GM13976 (cell line): ENCODE measurements around the gene BTG4.

Source experiments
- DNase-seq: peaks from one replicate; pipeline ENCODE4 v3.0.0; 2012; ENCODE audit warnings: low spot score
- in situ Hi-C: fragments of 300-500 bp; cut with MboI; formaldehyde crosslinking; loops from one replicate; pipeline ENCODE4 v1.12.0; 2022; ENCODE audit warnings: low sequenced_read_pairs, mixed read lengths, inconsistent platforms; ENCODE audit not compliant: unreplicated experiment
- TF ChIP-seq, protein P1 (sequence below): IDR thresholded peaks from 2 replicates; pipeline ENCODE4 v1.5.1; 2012; ENCODE audit warnings: borderline replicate concordance, mild to moderate bottlenecking; ENCODE audit not compliant: insufficient read depth; ENCODE audit errors: extremely low read depth, missing control alignments, control extremely low read depth

The BTG4 gene

DNA sequence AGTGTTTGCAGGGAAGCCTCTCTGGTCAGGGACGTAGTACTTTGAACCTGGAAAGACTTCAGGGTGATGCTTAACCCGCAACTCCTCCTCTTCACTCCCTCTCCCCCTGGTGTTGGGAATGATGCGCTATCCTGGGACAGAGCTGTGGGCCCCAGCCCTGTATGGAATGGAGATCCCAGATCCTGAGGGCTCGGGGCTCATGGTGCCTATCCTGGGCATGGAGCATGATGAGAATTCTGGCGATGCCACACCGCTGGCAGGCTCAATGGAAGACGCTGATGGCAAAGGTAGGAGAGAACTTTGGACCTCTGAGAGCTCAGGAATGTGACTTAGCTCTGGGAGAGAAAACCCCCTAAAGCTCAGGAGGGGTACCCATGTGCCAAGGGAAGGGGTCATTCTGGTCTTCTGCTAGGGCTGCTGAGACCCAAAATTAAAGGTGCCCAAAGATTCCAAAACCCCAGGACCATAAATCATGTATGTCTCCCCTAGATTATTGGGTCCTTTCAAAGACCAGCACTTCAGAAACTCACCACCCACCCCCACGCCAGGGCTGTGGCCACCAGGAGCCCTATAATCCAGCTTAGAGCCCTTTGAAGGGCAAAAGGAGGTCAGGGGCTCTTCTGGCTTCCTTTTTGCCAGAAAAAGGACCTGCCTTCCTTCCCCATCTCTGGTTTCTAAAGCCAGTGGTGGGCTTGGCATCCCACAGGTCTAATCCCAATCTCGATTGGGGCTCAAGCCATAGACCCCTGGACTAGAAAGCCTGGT, 52.5 kb downstream of the BTG4 start:
- TF ChIP-seq, protein P1, sequence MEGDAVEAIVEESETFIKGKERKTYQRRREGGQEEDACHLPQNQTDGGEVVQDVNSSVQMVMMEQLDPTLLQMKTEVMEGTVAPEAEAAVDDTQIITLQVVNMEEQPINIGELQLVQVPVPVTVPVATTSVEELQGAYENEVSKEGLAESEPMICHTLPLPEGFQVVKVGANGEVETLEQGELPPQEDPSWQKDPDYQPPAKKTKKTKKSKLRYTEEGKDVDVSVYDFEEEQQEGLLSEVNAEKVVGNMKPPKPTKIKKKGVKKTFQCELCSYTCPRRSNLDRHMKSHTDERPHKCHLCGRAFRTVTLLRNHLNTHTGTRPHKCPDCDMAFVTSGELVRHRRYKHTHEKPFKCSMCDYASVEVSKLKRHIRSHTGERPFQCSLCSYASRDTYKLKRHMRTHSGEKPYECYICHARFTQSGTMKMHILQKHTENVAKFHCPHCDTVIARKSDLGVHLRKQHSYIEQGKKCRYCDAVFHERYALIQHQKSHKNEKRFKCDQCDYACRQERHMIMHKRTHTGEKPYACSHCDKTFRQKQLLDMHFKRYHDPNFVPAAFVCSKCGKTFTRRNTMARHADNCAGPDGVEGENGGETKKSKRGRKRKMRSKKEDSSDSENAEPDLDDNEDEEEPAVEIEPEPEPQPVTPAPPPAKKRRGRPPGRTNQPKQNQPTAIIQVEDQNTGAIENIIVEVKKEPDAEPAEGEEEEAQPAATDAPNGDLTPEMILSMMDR: no peak
- in situ Hi-C loops: no loop called here
- DNase-seq: no peak

DNA sequence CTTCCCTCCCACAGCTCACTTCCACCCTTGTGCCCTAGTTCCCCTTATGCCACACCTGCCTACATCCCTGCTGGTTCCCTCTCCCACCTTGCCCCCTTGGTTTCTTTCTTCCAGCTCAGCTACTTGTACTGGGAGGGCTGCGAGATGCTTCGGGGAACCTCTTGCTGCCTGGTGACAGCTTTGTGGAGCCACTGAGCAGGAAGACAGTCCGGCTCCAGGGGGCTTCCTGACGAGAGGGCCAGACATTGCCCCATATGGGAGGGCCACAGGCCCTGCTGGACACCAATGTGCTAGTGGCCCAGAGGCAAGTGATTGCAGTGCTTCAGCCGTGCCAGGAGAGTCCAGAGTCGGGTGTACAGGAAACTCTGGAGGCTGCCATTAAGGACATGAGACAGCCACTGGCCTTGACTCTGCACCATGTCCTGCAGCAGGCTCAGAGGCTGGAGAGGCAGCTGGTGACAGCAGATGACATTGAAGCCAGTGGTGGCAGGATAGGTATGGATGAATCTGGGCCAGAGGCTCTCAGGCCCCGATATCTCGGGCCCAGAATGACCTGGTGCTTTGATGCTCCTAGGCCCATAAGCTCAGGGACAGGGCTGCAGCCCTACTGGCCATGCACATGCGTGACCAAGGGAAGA, 54.3 kb downstream of the BTG4 start:
- peak; percentile 10 for DNase-seq
- TF ChIP-seq, protein P1: no peak
- in situ Hi-C loops: no loop called here

DNA sequence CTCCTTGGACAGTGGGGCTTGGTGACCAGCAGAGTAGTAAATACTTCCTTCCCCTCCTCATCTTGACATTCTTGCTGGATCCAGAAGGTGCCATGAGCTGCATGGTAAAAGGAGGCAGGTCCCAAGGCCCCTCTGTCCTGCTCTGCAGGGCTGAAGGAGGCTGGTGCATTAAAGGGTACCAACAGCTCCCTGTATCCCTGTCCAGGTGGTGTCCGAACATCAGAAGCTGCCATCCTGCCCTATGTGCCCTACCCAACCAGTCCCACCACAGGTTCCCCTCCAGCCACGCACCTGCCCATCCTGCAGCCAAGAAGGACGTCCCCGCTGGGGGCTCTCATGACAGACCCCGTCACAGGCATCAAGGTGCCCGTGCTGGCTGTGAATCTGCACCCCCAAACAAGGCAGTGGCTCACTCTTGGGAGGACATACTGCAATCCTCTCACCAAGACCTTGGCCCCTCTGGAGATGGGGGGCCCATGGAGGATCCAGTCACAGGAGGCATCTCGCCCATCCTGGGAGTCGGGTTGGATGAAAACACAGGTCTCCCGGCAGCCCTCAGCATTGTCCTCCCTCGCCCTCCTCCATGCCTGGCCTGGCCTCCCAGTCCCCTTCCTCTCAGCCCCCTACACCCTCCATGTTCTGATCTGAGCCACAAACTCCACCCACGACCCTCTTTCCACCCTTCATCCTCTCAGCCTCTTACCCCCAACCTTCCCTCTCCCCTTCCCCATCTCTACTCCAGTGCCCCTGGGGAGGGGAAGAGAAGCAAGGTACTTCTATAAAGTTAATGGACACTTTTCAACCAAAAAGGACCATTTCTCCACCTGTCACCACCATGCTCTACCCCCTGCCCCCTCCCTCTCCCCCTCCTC, 55.1 kb downstream of the BTG4 start:
- in situ Hi-C loops: no loop called here
- TF ChIP-seq, protein P1: no peak
- DNase-seq: peak; percentile 14

DNA sequence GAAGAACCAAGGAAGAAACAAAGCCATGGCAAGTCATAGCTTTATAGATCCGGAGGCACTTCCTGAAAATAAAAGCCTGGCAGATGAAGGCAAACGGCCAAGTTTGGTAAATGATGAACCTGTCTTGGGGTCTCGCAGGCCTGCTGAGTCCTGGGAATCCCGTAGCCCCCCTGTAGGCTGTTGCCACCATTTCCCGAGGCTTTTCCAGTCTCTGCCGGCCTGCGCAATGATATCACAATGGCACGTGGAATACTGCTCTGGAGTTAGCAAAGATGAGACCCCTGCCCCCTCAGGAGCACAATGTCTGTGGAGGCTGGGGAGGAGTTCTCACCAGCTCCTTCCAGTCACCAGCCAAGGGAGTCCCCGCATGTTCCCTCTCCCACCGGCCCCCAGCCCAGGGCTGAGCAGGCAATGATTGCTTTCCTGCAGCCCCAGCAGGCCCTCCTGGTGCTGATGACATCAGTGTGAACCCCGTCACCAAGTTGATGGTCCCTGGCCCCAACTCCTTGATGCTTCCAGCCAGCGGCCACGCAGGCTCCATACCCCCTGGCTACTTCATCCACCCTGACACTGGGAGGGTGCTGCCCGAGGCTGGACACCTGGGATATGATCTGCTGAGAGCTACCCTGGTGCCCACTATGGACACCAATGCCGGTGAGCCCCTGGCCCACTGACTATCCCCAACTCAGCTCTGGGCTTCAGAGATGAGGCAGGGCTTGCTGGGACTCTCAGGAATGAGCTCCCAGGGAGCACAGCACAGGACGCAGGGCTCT, 55.9 kb downstream of the BTG4 start:
- DNase-seq: peak; percentile 22
- in situ Hi-C loops: no loop called here
- TF ChIP-seq, protein P1: no peak

DNA sequence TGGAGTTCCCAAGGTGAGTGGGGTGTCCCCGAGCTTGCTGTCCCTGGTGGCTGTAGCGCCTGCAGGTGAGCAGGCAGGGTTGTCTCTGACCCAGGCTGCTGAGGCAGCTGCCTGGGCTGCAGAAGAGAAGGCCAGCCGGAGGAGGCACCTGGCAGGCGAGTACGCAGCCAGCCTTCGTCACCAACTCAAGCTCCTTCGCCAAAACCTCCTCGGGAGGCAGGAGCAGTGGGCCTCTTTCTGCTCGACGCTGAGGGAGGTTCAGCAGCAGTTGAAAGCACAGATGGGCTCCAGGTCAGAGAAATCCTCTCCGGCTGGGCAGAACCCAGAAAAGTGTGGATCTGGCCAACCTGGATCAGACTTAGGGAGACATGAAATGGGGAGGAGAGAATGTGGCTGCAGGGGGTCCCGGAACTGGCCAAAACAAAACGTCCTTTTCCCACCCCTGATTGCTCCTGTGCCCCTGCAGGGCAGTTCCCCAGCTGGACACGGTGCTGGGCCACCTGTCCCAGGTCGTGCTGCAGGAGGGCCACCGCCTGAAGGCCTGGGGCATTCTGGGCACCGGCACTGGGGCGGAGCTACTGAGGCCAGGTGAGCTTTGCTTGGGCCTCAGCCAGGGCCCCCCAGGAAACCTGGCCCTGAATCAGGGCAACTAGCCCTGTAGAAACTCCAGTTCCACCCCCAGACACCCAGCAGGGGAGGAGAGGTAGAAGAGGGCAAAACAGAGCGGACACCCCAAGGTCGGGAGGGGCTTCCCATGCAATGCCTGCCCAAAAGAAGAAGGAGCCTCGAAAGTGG, 56.7 kb downstream of the BTG4 start:
- peak; percentile 19 for DNase-seq
- TF ChIP-seq, protein P1: no peak
- in situ Hi-C loops: no loop called here
